HepG2 (cell line): Measurements from ENCODE around the gene LGR6. TPM values are rescaled to one million over a fixed set of nuclear protein-coding genes. Genes with fewer than 3 reads are reported as not detected.

ENCODE experiments used
- CBX1 ChIP-seq: IDR thresholded peaks from one replicate; pipeline ENCODE4 v1.6.1; 2016; ENCODE audit warnings: antibody characterized with exemption, low read depth
- GFI1 ChIP-seq: sonication (generic); formaldehyde crosslinking; IDR thresholded peaks from 2 replicates; pipeline ENCODE4 v1.5.0; 2020; ENCODE audit warnings: missing genetic modification reagents, mild to moderate bottlenecking, borderline replicate concordance
- HOXA7 ChIP-seq: sonication (generic); formaldehyde crosslinking; IDR thresholded peaks from 2 replicates; pipeline ENCODE4 v1.8.1; 2022; ENCODE audit warnings: mild to moderate bottlenecking, missing genetic modification reagents, moderate library complexity
- IRF2 ChIP-seq: IDR thresholded peaks from 2 replicates; pipeline ENCODE4 v1.6.1; 2018; ENCODE audit warnings: missing genetic modification reagents, missing compliant biosample characterization
- NFKB2 ChIP-seq: sonication (generic); formaldehyde crosslinking; IDR thresholded peaks from 2 replicates; pipeline ENCODE4 v1.4.0; 2020; ENCODE audit warnings: missing genetic modification reagents, borderline replicate concordance
- NRL ChIP-seq: sonication (generic); formaldehyde crosslinking; IDR thresholded peaks from 2 replicates; pipeline ENCODE4 v1.5.0; 2020; ENCODE audit warnings: missing genetic modification reagents, mild to moderate bottlenecking, moderate library complexity, borderline replicate concordance
- PHF21A ChIP-seq: sonication (generic); formaldehyde crosslinking; IDR thresholded peaks from 2 replicates; pipeline ENCODE4 v1.5.0; 2020; ENCODE audit warnings: mild to moderate bottlenecking, missing genetic modification reagents
- SAFB2 ChIP-seq: sonication (generic); formaldehyde crosslinking; IDR thresholded peaks from 2 replicates; pipeline ENCODE4 v1.5.1; 2020; ENCODE audit warnings: missing genetic modification reagents, low read depth, mild to moderate bottlenecking, borderline replicate concordance
- SOX5 ChIP-seq: IDR thresholded peaks from 2 replicates; pipeline ENCODE4 v1.6.1; 2016; ENCODE audit warnings: borderline replicate concordance
- SP140L ChIP-seq: sonication (generic); formaldehyde crosslinking; IDR thresholded peaks from 2 replicates; pipeline ENCODE4 v1.4.0; 2020; ENCODE audit warnings: missing genetic modification reagents, borderline replicate concordance
- ZFP37 ChIP-seq: sonication (generic); formaldehyde crosslinking; IDR thresholded peaks from 2 replicates; pipeline ENCODE4 v1.4.0; 2020; ENCODE audit warnings: missing genetic modification reagents, borderline replicate concordance
- ZNF224 ChIP-seq: sonication (generic); formaldehyde crosslinking; IDR thresholded peaks from 2 replicates; pipeline ENCODE4 v1.5.0; 2020; ENCODE audit warnings: mild to moderate bottlenecking, missing genetic modification reagents
- ZNF343 ChIP-seq: sonication (generic); formaldehyde crosslinking; IDR thresholded peaks from 2 replicates; pipeline ENCODE4 v1.4.0; 2020; ENCODE audit warnings: mild to moderate bottlenecking, missing genetic modification reagents
- ZNF619 ChIP-seq: sonication (generic); formaldehyde crosslinking; IDR thresholded peaks from 2 replicates; pipeline ENCODE4 v1.4.0; 2020; ENCODE audit warnings: mild to moderate bottlenecking, missing genetic modification reagents
- ZNF709 ChIP-seq: sonication (generic); formaldehyde crosslinking; IDR thresholded peaks from 2 replicates; pipeline ENCODE4 v1.5.0; 2020; ENCODE audit warnings: mild to moderate bottlenecking, missing genetic modification reagents
- ZNF841 ChIP-seq: sonication (generic); formaldehyde crosslinking; IDR thresholded peaks from 2 replicates; pipeline ENCODE4 v1.8.1; 2023; ENCODE audit warnings: missing genetic modification reagents, borderline replicate concordance
- ZSCAN12 ChIP-seq: sonication (generic); formaldehyde crosslinking; IDR thresholded peaks from 2 replicates; pipeline ENCODE4 v1.9.0; 2021; ENCODE audit warnings: mild to moderate bottlenecking, missing genetic modification reagents
- polyA plus RNA-seq, 8 experiments: library from polyadenylated mRNA; depleted of rRNA in 3 of 8; stranded (reverse) in 7 of 8; unstranded in 1 of 8; fragments of >200 nt; fragmentation: Illumina TruSeq in 4 of 8; extraction: Trizol in 4 of 8; gene quantifications; 2 replicates each; pipeline versions ENCODE4 v1.2.1 to v1.2.3, GENCODE V29; 2011 to 2016; ENCODE audit warnings: low read depth in 4 of 8, missing spikeins in 1 of 8, mixed read lengths in 1 of 8; ENCODE audit not compliant: insufficient read depth in 1 of 8
- total RNA-seq, 5 experiments: library from RNA; depleted of rRNA; stranded (reverse); fragments of >200 nt; fragmentation: Illumina TruSeq; extraction: Trizol; gene quantifications; 2 replicates each; pipeline ENCODE4 v1.2.3, GENCODE V29; 2016; ENCODE audit warnings: low read depth in 1 of 5
- TF ChIP-seq, protein P1 (sequence below): sonication (generic); formaldehyde crosslinking; IDR thresholded peaks from 2 replicates; pipeline ENCODE4 v1.4.0; 2020; ENCODE audit warnings: missing genetic modification reagents, borderline replicate concordance
- TF ChIP-seq, protein P2 (sequence below): IDR thresholded peaks from 2 replicates; pipeline ENCODE4 v1.6.1; 2018; ENCODE audit warnings: missing genetic modification reagents
- TF ChIP-seq, protein P3 (sequence below): sonication (generic); formaldehyde crosslinking; IDR thresholded peaks from 2 replicates; pipeline ENCODE4 v1.5.0; 2020; ENCODE audit warnings: mild to moderate bottlenecking, missing genetic modification reagents, borderline replicate concordance
- TF ChIP-seq, protein P4 (sequence below): sonication (generic); formaldehyde crosslinking; IDR thresholded peaks from 2 replicates; pipeline ENCODE4 v1.8.1; 2023; ENCODE audit warnings: missing genetic modification reagents, inconsistent platforms, borderline replicate concordance

Gene LGR6
- total and polyA plus RNA-seq, 2 of the 13 experiments (the other 11 are each of a cell fraction or from before 2014, with no cell fraction given), result 0.07 TPM; not detected in 1

DNA sequence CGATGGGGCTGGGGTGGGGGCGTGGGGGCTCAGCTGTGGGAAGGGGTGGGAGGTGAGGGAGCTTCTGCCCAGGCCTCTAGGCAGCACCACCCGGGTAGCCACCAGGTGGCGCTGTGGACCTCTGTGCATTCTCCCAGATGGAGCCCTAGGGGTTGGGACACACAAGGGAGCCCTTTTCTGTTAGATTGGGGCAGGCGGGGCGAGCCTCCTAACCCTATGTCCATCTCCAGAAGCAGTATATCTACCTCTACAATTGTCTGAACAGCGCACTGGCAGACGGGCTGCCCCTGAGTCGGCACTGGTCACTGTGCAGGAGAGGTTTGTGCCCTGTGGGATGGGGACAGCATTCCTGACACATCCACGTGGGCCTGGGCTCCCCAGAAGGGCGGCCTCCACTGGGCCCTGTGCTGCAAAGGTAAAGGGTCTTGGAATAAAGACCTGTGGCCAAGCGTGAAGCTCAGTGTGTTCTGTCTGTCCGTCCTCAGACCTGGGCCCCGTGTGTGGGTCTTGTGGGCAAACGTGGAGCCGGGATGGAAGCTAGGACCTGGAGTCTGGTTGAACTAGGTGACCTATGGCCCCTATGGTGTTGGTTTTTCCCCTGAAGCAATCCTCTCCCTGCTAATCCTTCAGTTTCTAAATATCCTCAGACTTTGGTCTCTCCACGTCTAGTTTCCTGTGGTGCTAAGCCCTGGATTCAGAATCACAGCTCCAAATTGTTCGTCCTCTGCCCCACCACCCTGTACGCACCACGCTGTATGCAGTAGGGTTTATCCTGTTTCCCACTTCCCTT is 4.4 kb upstream of the LGR6 start (continued):
- TF ChIP-seq SAFB2 (CRISPR knock-in tag) (no peak), ZNF841 (CRISPR knock-in tag) (no peak), ZFP37 (CRISPR knock-in tag) (no peak), ZNF224 (CRISPR knock-in tag) (no peak), NFKB2 (0 out of 2 replicates have a peak, but pooled peaks have one; percentile 46), CBX1 (no peak), SP140L (CRISPR knock-in tag) (no peak), ZSCAN12 (CRISPR knock-in tag) (no peak), HOXA7 (CRISPR knock-in tag) (no peak), NRL (CRISPR knock-in tag) (0 out of 2 replicates have a peak, but pooled peaks have one; percentile 34), SOX5 (no peak), ZNF619 (CRISPR knock-in tag) (peak; percentile 82; the same call in 1 of the 2 replicates), ZNF343 (CRISPR knock-in tag) (no peak), GFI1 (CRISPR knock-in tag) (0 out of 2 replicates have a peak, but pooled peaks have one; percentile 22), IRF2 (CRISPR knock-in tag) (no peak), ZNF709 (no peak), PHF21A (CRISPR knock-in tag) (peak; percentile 46)
- TF ChIP-seq, protein P1, sequence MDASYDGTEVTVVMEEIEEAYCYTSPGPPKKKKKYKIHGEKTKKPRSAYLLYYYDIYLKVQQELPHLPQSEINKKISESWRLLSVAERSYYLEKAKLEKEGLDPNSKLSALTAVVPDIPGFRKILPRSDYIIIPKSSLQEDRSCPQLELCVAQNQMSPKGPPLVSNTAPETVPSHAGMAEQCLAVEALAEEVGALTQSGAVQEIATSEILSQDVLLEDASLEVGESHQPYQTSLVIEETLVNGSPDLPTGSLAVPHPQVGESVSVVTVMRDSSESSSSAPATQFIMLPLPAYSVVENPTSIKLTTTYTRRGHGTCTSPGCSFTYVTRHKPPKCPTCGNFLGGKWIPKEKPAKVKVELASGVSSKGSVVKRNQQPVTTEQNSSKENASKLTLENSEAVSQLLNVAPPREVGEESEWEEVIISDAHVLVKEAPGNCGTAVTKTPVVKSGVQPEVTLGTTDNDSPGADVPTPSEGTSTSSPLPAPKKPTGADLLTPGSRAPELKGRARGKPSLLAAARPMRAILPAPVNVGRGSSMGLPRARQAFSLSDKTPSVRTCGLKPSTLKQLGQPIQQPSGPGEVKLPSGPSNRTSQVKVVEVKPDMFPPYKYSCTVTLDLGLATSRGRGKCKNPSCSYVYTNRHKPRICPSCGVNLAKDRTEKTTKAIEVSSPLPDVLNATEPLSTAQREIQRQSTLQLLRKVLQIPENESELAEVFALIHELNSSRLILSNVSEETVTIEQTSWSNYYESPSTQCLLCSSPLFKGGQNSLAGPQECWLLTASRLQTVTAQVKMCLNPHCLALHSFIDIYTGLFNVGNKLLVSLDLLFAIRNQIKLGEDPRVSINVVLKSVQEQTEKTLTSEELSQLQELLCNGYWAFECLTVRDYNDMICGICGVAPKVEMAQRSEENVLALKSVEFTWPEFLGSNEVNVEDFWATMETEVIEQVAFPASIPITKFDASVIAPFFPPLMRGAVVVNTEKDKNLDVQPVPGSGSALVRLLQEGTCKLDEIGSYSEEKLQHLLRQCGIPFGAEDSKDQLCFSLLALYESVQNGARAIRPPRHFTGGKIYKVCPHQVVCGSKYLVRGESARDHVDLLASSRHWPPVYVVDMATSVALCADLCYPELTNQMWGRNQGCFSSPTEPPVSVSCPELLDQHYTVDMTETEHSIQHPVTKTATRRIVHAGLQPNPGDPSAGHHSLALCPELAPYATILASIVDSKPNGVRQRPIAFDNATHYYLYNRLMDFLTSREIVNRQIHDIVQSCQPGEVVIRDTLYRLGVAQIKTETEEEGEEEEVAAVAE (CRISPR knock-in tag), result no peak
- TF ChIP-seq, protein P2, sequence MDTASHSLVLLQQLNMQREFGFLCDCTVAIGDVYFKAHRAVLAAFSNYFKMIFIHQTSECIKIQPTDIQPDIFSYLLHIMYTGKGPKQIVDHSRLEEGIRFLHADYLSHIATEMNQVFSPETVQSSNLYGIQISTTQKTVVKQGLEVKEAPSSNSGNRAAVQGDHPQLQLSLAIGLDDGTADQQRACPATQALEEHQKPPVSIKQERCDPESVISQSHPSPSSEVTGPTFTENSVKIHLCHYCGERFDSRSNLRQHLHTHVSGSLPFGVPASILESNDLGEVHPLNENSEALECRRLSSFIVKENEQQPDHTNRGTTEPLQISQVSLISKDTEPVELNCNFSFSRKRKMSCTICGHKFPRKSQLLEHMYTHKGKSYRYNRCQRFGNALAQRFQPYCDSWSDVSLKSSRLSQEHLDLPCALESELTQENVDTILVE, result no peak
- TF ChIP-seq, protein P3, sequence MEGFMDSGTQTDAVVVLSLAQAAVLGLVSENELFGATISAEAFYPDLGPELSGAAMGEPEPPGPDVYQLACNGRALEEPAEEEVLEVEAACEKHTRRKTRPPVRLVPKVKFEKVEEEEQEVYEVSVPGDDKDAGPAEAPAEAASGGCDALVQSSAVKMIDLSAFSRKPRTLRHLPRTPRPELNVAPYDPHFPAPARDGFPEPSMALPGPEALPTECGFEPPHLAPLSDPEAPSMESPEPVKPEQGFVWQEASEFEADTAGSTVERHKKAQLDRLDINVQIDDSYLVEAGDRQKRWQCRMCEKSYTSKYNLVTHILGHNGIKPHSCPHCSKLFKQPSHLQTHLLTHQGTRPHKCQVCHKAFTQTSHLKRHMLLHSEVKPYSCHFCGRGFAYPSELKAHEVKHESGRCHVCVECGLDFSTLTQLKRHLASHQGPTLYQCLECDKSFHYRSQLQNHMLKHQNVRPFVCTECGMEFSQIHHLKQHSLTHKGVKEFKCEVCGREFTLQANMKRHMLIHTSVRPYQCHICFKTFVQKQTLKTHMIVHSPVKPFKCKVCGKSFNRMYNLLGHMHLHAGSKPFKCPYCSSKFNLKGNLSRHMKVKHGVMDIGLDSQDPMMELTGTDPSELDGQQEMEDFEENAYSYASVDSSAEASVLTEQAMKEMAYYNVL (CRISPR knock-in tag), result 0 out of 2 replicates have a peak, but pooled peaks have one; percentile 17
- TF ChIP-seq, protein P4, sequence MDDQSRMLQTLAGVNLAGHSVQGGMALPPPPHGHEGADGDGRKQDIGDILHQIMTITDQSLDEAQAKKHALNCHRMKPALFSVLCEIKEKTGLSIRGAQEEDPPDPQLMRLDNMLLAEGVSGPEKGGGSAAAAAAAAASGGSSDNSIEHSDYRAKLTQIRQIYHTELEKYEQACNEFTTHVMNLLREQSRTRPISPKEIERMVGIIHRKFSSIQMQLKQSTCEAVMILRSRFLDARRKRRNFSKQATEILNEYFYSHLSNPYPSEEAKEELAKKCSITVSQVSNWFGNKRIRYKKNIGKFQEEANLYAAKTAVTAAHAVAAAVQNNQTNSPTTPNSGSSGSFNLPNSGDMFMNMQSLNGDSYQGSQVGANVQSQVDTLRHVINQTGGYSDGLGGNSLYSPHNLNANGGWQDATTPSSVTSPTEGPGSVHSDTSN, result no peak
